ENCODE results near the gene EXOC6B. TPM values are rescaled to one million over a fixed set of nuclear protein-coding genes. Genes with fewer than 3 reads are reported as not detected.

Gene EXOC6B
- total and polyA plus RNA-seq, 8 donors = 2.4 to 19.2 (median 11.3) TPM

DNA sequence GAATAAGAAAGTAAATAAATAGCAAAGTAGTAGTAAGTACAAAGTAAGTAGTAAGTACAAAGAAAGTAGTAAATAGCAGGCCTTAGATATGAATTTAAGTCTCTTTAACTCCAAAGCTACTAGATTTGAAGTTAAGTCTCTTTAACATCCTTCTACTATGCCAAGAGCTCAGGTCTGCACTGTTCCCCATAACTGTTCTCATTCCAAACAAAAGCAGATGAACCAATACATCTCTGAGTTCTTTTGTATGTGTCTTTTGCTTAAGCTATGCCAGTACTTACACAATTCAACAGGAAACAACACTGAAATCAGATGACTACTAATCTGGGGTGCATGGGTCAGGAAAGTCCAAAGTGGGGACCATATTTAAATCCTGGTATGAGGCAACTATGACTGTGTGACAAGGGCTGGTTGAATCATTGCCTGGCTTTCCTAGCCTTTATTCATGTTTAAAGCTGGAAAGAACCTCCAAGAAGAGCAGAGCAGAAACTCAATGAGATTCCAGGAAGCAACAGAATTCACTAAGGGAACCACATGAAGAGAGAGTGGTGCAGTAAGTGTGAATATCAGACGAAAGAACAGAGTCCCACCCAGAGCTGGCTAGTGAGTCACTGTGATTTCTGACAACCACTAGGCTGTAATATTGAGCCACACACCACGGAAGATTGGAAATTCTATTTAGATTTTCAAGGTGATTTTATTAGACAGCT is 627.1 kb downstream of the EXOC6B start:
- Histone ChIP-seq H3K4me1 (no peaks in the 10 kb centered on the region), H3K4me3 (no peak overlapping the region), H3K27me3 (no peaks in the 10 kb centered on the region), H3K9me3 (no peaks in the 10 kb centered on the region), H3K36me3 (no peaks in the 10 kb centered on the region), H3K27ac (no peak overlapping the region)
- ATAC-seq (peak in 1 of 4 donors; percentile 51), DNase-seq (no peak), FAIRE-seq (no peak)
- intact Hi-C loops (cut with DNase I) = no loop called here
- TF ChIP-seq, protein P1, sequence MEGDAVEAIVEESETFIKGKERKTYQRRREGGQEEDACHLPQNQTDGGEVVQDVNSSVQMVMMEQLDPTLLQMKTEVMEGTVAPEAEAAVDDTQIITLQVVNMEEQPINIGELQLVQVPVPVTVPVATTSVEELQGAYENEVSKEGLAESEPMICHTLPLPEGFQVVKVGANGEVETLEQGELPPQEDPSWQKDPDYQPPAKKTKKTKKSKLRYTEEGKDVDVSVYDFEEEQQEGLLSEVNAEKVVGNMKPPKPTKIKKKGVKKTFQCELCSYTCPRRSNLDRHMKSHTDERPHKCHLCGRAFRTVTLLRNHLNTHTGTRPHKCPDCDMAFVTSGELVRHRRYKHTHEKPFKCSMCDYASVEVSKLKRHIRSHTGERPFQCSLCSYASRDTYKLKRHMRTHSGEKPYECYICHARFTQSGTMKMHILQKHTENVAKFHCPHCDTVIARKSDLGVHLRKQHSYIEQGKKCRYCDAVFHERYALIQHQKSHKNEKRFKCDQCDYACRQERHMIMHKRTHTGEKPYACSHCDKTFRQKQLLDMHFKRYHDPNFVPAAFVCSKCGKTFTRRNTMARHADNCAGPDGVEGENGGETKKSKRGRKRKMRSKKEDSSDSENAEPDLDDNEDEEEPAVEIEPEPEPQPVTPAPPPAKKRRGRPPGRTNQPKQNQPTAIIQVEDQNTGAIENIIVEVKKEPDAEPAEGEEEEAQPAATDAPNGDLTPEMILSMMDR (IDR thresholded peaks at IDR 0.05) = no peak
- 83 to 86% methylated on average over 2 of the region's 2 CpGs for WGBS, 2 donors

- Histone ChIP-seq H3K9me3 (no peaks in the 10 kb centered on the region), H3K36me3 (no peaks in the 10 kb centered on the region)
- intact Hi-C loops (cut with DNase I) = no loop called here
Observed at GRCh38 chr2:72193723-72194122, 632.1 kb downstream of the EXOC6B start.

DNA sequence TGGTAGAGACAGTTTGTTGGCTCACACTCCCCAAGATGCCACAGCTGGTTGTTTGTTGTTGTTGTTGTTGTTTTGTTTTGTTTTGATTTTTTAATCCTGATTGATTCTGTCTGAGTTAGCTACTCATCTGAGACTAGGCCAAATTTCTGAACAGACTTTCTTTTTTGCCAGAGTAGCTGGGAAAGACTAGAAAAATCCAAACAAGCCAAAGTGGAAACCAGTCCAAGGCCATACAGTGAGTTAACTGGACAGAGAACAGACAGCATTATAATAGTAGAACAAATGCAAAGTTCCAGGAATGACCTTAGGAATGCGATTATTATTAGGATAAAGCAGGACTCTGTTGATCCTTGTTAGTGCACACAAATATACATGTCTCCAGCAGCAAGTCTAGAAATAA is 634.4 kb downstream of the EXOC6B start:
- intact Hi-C loops (cut with DNase I) = no loop called here
- Histone ChIP-seq H3K27me3 (no peaks in the 10 kb centered on the region), H3K4me1 (no peaks in the 10 kb centered on the region), H3K4me3 (no peak overlapping the region), H3K36me3 (no peaks in the 10 kb centered on the region), H3K27ac (no peak overlapping the region), H3K9me3 (no peaks in the 10 kb centered on the region)
- DNase-seq (no peak), ATAC-seq (no peak), FAIRE-seq (no peak)
- WGBS, 2 donors = 77 to 86% methylated on average over 1 of the region's 1 CpG
- TF ChIP-seq, protein P1 (IDR thresholded peaks at IDR 0.05) = no peak

More at GRCh38 chr2:72193723-72194122, 632.1 kb downstream of the EXOC6B start:
- no peak overlapping the region for H3K27ac ChIP-seq
- no peak for ATAC-seq
- no peaks in the 10 kb centered on the region for H3K4me1 ChIP-seq
- TF ChIP-seq, protein P1 (IDR thresholded peaks at IDR 0.05) = no peak
- FAIRE-seq = no peak
- H3K27me3 ChIP-seq = no peaks in the 10 kb centered on the region
- DNase-seq = no peak
- H3K4me3 ChIP-seq = no peak overlapping the region

DNA sequence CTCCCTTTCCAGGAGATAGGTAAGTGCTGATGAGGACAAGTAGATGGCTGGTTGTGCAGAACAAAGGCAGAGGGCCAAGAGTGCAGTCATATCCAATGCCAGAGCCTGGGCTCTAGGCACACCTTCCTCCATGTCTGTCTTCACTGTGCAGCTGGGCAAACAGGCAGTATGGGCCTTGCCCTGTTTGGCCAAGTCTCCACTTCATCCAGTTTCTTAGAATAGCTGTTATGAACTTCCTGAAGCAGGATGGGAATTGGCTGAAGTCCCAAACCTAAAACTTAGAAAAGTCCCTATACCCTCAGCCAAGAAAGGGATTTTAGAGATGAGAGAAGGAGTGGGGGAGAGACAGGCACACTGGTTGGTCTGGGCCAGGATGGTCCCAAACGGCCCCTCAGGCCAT is 640.6 kb downstream of the EXOC6B start:
- DNase-seq = no peak
- intact Hi-C loops (cut with DNase I) = no loop called here
- no peaks in the 10 kb centered on the region for H3K9me3 ChIP-seq
- no peak overlapping the region for H3K27ac ChIP-seq
- no peak for ATAC-seq
- WGBS, 2 donors = 84 to 95% methylated on average over 1 of the region's 1 CpG
- TF ChIP-seq, protein P1 (IDR thresholded peaks at IDR 0.05) = no peak
- H3K4me1 ChIP-seq = no peaks in the 10 kb centered on the region
- no peaks in the 10 kb centered on the region for H3K36me3 ChIP-seq
- H3K27me3 ChIP-seq = no peaks in the 10 kb centered on the region
- no peak for FAIRE-seq
- H3K4me3 ChIP-seq = no peak overlapping the region

DNA sequence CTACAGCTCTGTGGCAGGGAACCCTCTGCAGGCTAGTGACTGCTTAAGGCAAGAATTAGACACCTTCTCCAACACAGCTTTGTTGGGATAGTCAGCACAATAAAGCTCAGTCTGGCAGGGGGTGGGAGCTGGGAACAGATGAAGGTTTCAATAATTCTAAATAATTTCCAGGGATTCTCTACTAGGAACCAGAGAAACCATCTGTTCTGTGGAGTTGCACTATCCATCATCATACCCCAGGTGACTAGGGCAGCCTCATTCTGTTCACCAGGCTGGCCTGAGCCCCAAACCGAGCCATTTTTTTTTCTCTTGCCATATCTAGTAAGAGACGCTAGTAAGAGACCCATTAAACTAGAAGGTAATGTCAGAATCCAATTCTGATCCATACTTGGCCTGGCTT is 642.4 kb downstream of the EXOC6B start:
- no peak overlapping the region for H3K4me3 ChIP-seq
- no peaks in the 10 kb centered on the region for H3K27me3 ChIP-seq
- ATAC-seq = no peak
- no peaks in the 10 kb centered on the region for H3K4me1 ChIP-seq
- TF ChIP-seq, protein P1 (IDR thresholded peaks at IDR 0.05) = no peak
- intact Hi-C loops (cut with DNase I) = no loop called here
- H3K27ac ChIP-seq = no peak overlapping the region
- no peak for DNase-seq
- no peaks in the 10 kb centered on the region for H3K9me3 ChIP-seq
- FAIRE-seq = no peak
- H3K36me3 ChIP-seq = no peaks in the 10 kb centered on the region
- 98% methylated on average over 2 of the region's 2 CpGs for WGBS, 2 donors

All from pancreas (tissue), 10 donors.